K562 (cell line): ENCODE data around the gene EML2. TPM values are rescaled to one million over a fixed set of nuclear protein-coding genes. Genes with fewer than 3 reads are reported as not detected.

Experiments used
- ARNT ChIP-seq, 2 experiments: fragments of 450-650 bp; IDR thresholded peaks; 2 replicates each; pipeline ENCODE4 v1.6.1; 2016; ENCODE audit warnings: mild to moderate bottlenecking in 1 of 2
- FOXP1 ChIP-seq: sonication (generic); formaldehyde crosslinking; IDR thresholded peaks from 2 replicates; pipeline ENCODE4 v1.8.0; 2022; ENCODE audit warnings: mild to moderate bottlenecking, missing genetic modification reagents
- MAX ChIP-seq: sonication (generic); formaldehyde crosslinking; IDR thresholded peaks from 2 replicates; pipeline ENCODE4 v1.9.0; 2022; ENCODE audit warnings: mild to moderate bottlenecking, missing genetic modification reagents
- MAZ ChIP-seq, 2 experiments: fragments of 450-650 bp in 1 of 2; sonication (generic) in 1 of 2; formaldehyde crosslinking; IDR thresholded peaks in 1 of 2; conservative IDR thresholded peaks in 1 of 2; 2 replicates each; pipeline versions ENCODE4 v1.4.0 to v1.5.0; 2020; ENCODE audit warnings: mild to moderate bottlenecking in 1 of 2, missing genetic modification reagents in 1 of 2
- MGA ChIP-seq: fragments of 450-650 bp; IDR thresholded peaks from 2 replicates; pipeline ENCODE4 v1.6.1; 2016; ENCODE audit warnings: mild to moderate bottlenecking, moderate library complexity
- OTX1 ChIP-seq: fragments of 450-650 bp; formaldehyde crosslinking; IDR thresholded peaks from 2 replicates; pipeline ENCODE4 v1.4.0; 2022; ENCODE audit warnings: mild to moderate bottlenecking
- RBFOX2 ChIP-seq: fragments of 200-400 bp; formaldehyde crosslinking; IDR thresholded peaks from 2 replicates; pipeline ENCODE4 v1.6.1; 2017; ENCODE audit warnings: low read depth, mild to moderate bottlenecking, low read length, moderate library complexity
- RBM25 ChIP-seq: fragments of 200-400 bp; formaldehyde crosslinking; IDR thresholded peaks from 2 replicates; pipeline ENCODE4 v1.6.1; 2018; ENCODE audit warnings: low read length, low read depth, moderate library complexity; ENCODE audit not compliant: severe bottlenecking
- SIRT6 ChIP-seq: IDR thresholded peaks from one replicate; pipeline ENCODE4 v1.6.1; 2012; ENCODE audit warnings: low read depth, mild to moderate bottlenecking, control low read depth, inconsistent platforms, low read length, moderate library complexity
- SOX6 ChIP-seq: fragments of 450-650 bp; IDR thresholded peaks from 2 replicates; pipeline ENCODE4 v1.6.1; 2014; ENCODE audit warnings: mild to moderate bottlenecking
- TEAD1 ChIP-seq, 2 experiments: fragments of 450-650 bp in 1 of 2; sonication (generic) in 1 of 2; formaldehyde crosslinking; IDR thresholded peaks; 2 replicates each; pipeline versions ENCODE4 v1.4.0 to v1.8.0; 2020 to 2022; ENCODE audit warnings: mild to moderate bottlenecking in 2 of 2, missing genetic modification reagents in 1 of 2
- TOE1 ChIP-seq, 2 experiments: fragments of 450-650 bp in 1 of 2; sonication (generic) in 1 of 2; formaldehyde crosslinking in 1 of 2; IDR thresholded peaks; 2 replicates each; pipeline versions ENCODE4 v1.7.1 to v1.8.0; 2016 to 2022; ENCODE audit warnings: borderline replicate concordance in 2 of 2, mild to moderate bottlenecking in 2 of 2, antibody characterized with exemption in 1 of 2, inconsistent platforms in 1 of 2, low read depth in 1 of 2, missing genetic modification reagents in 1 of 2, moderate library complexity in 1 of 2
- polyA plus RNA-seq, 8 experiments: library from polyadenylated mRNA; depleted of rRNA in 4 of 8; stranded (reverse) in 5 of 8; unstranded in 3 of 8; fragments of >200 nt; fragmentation: Nextera tagmentation in 2 of 8; fragmentation: Illumina TruSeq in 1 of 8; extraction: Ambion mirVana in 2 of 8; extraction: Trizol in 1 of 8; gene quantifications; 2 replicates each; pipeline versions ENCODE4 v1.2.1 to v1.2.3, GENCODE V29; 2011 to 2014; ENCODE audit warnings: inconsistent platforms in 1 of 8, missing spikeins in 1 of 8
- total RNA-seq, 7 experiments: library from RNA; depleted of rRNA in 6 of 7; stranded (reverse); fragments of >200 nt in 6 of 7; fragmentation: Illumina TruSeq in 2 of 7; extraction: Trizol in 2 of 7; gene quantifications; 2 replicates each; pipeline versions ENCODE4 v1.2.1 to v1.2.3, GENCODE V29; 2011 to 2021; ENCODE audit warnings: low replicate concordance in 1 of 7

The EML2 gene
- total and polyA plus RNA-seq, 9 of the 15 experiments (the other 6 are each of a cell fraction or from before 2014, with no cell fraction given): 2.6 to 69.6 (median 24.8) TPM

- TF ChIP-seq MAX (CRISPR knock-in tag) (peak; percentile 84), ARNT (IDR thresholded peaks at IDR 0.05) (0 out of 4 replicates have a peak, but pooled peaks of 1 of the 2 experiments have one; percentile 19), TOE1 (IDR thresholded peaks at IDR 0.05; ENCODE audit: borderline replicate concordance) (no peak), TOE1 (CRISPR knock-in tag; IDR thresholded peaks at IDR 0.05; ENCODE audit: borderline replicate concordance, low read depth) (no peak), OTX1 (no peak), SOX6 (peak; percentile 88), TEAD1 (CRISPR knock-in tag; IDR thresholded peaks at IDR 0.05) (peak in 1 of 2 experiments; percentile 78; a peak in 1 of 4 replicates), FOXP1 (peak; percentile 13; the same call in 1 of the 2 replicates), RBFOX2 (peak; percentile 89), SIRT6 (no peak), MGA (peak; percentile 24), MAZ (CRISPR knock-in tag; conservative IDR thresholded peaks at IDR 0.05 in 1 of 2, IDR thresholded peaks at IDR 0.05 in 1 of 2) (0 out of 4 replicates have a peak, but pooled peaks of 1 of the 2 experiments have one; percentile 19), RBM25 (no peak)
Measured at GRCh38 chr19:45615795-45616703, 23.1 kb downstream of the EML2 start (continued).
